Spinal cord (tissue), 10 donors: Measurements from ENCODE around the gene KIRREL3. TPM values are rescaled to one million over a fixed set of nuclear protein-coding genes. Genes with fewer than 3 reads are reported as not detected.

Experiments
- DNase-seq, 6 donors: peaks; one replicate each; pipeline versions ENCODE4 v3.0.0 to v3.0.0-alpha.2; 2013 to 2015; ENCODE audit warnings: low spot score in 6 of 6, low read depth in 4 of 6
- H3K27ac ChIP-seq: one replicate; pipeline ENCODE4 v1.5.1; 2013; ENCODE audit warnings: low read depth, low read length, control low read depth
- H3K27me3 ChIP-seq: one replicate; pipeline ENCODE4 v1.6.1; 2013; ENCODE audit warnings: low read length; ENCODE audit not compliant: control insufficient read depth, insufficient read depth
- H3K36me3 ChIP-seq: one replicate; pipeline ENCODE4 v1.6.1; 2013; ENCODE audit warnings: low read length; ENCODE audit not compliant: control insufficient read depth, insufficient read depth
- H3K4me1 ChIP-seq: one replicate; pipeline ENCODE4 v1.6.1; 2013; ENCODE audit warnings: low read length; ENCODE audit not compliant: control insufficient read depth, insufficient read depth
- H3K4me3 ChIP-seq: one replicate; pipeline ENCODE4 v1.5.1; 2013; ENCODE audit warnings: low read depth, low read length, control low read depth
- H3K9me3 ChIP-seq: one replicate; pipeline ENCODE4 v1.6.1; 2013; ENCODE audit warnings: low read length; ENCODE audit not compliant: control insufficient read depth, insufficient read depth
- WGBS: methylation state at CpG from one replicate; pipeline ENCODE4 v1.1.5; 2013; ENCODE audit warnings: missing lambda C conversion rate; ENCODE audit not compliant: insufficient coverage; 5-methylcytosine and 5-hydroxymethylcytosine counted together
- polyA plus RNA-seq, 2 donors: library from polyadenylated mRNA; unstranded; fragments of 120-200 nt; gene quantifications; one replicate each; pipeline ENCODE4 v1.2.1, GENCODE V29; 2013; ENCODE audit not compliant: insufficient read length in 2 of 2
- total RNA-seq, 2 donors: library from RNA; depleted of rRNA in 1 of 2; stranded (reverse); fragments of 120-200 nt in 1 of 2; fragments of >200 nt in 1 of 2; gene quantifications; one replicate each; pipeline versions ENCODE4 v1.2.3 to v1.2.4, GENCODE V29; 2013 to 2014
- donor health status: healthy.

KIRREL3 gene
- total and polyA plus RNA-seq, 4 donors, result 10.0 to 58.1 (median 31.7) TPM

DNA sequence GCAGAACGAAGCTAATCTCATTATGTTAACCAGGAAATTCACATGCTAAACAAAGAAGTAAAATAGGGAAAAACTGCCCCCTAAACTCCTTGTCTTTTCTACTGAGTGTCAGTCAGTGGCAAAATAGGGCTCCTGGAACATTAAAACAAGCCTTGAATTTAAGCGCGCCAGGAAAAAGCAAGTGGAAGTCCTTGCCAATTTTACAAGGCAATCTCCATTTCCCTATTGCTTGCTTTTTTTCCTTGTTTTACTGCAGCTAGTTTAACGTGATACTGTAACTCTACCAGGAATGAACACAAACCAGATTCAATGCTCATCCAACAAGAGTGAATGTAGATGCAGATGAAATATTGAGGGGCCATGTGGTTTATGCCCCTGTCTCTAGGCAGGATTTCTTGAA is 28.1 kb upstream of the KIRREL3 start:
- peak in 2 of 6 donors; percentile 47 to 60 for DNase-seq
- Histone ChIP-seq H3K4me3 (no peak overlapping the region), H3K4me1 (no peaks in the 10 kb centered on the region), H3K27me3 (no peaks in the 10 kb centered on the region), H3K9me3 (no peaks in the 10 kb centered on the region), H3K27ac (no peak overlapping the region), H3K36me3 (no peaks in the 10 kb centered on the region)
- WGBS, result no CpG with 5 or more reads among the region's 4 CpGs

DNA sequence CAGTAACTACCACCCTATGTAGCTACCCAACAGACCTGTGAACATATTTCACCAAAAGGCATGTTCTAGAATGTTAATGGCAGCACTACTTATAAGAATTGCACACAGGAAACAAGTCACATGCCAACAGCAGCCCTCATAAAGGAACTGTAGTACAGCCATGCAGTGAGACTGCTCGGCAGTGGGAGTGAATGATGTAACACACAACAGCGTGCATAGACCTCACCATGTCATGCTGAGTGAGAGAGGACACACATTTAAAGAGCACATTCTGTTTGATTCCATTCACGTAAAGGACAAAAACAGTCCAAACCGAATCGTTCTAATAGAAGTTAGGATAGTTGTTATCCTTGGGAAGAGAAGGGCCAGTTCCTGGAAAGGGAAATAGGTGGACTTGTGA is 27.2 kb upstream of the KIRREL3 start:
- Histone ChIP-seq H3K4me3 (no peak overlapping the region), H3K4me1 (no peaks in the 10 kb centered on the region), H3K9me3 (no peaks in the 10 kb centered on the region), H3K36me3 (no peaks in the 10 kb centered on the region), H3K27me3 (no peaks in the 10 kb centered on the region), H3K27ac (no peak overlapping the region)
- peak in 2 of 6 donors; percentile 27 to 31 for DNase-seq
- 63% methylated on average over 3 of the region's 5 CpGs for WGBS

DNA sequence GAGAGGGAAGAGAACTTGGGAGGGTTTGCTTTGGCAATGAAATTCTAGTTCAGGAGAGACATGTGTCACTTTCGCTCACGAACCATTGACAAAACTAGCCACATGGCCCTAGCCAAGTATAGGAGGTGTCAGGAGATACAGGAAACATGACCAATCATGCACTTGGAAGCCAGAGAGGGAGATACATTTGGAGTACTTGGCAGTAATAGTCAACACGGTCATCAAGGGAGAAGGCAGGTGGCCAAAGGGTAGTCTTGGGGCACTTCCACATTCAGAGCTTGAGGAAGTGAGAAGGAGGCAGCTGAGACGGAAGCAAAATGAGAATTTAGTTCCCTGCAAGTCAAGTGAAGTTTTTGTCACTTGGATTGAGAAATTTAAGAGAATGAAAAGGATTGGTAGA is 26.4 kb upstream of the KIRREL3 start:
- Histone ChIP-seq H3K27me3 (no peaks in the 10 kb centered on the region), H3K36me3 (no peaks in the 10 kb centered on the region), H3K4me3 (no peak overlapping the region), H3K4me1 (no peaks in the 10 kb centered on the region), H3K27ac (no peak overlapping the region), H3K9me3 (no peaks in the 10 kb centered on the region)
- no peak for DNase-seq
- 88% methylated on average over 3 of the region's 4 CpGs for WGBS

DNA sequence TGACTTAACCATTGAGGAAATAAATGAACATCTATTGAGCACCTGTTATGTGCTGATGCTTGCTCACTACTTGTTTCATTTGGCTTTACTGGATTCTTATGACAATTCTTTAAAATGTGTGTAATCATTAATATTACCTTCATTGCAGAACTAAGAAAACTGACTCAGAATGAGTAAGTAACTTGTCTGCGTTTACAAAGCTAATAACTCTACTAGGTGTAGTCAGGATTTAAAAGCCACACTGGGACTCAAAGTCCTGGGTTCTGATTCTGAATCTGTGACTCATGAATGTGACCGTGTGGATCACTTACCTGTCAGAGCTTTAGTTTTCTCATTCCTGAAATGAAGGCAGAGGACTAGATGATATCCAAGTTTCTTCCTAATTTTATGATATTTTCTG is 23.4 kb upstream of the KIRREL3 start:
- no CpG with 5 or more reads among the region's 2 CpGs for WGBS
- Histone ChIP-seq H3K27ac (no peak overlapping the region), H3K9me3 (no peaks in the 10 kb centered on the region), H3K27me3 (no peaks in the 10 kb centered on the region), H3K4me1 (no peaks in the 10 kb centered on the region), H3K4me3 (no peak overlapping the region), H3K36me3 (no peaks in the 10 kb centered on the region)
- DNase-seq, result no peak

DNA sequence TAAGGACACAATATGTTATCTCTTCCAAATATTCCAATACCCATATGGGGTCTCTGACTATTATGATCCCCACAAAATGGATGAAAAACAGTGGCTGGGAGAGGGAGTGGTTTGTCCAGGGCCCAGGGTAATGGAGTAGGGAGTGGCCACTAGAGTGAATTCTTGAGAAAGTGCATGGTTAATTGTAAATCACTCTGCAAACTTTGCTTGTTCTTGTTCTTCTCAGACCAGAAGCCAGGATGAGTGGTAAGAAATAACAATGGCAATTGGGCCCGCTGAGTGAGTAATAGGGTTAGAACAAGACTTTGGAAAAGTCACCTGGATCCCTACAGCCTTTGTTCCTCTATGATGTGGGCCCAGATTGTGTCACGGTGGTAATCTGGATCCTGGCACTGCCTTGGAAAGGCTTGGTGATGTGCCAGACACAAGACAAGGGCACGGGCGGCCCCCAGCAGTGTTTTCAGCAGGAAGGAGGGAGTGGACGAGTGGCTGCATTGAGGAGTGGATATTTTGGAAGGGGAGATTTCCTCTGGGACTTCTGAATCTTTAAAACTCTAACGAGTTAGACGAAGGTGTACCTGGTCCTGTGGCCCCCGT is 18.2 kb upstream of the KIRREL3 start:
- 69% methylated on average over 4 of the region's 8 CpGs for WGBS
- H3K4me3 ChIP-seq, result no peak overlapping the region
- H3K9me3 ChIP-seq, result no peaks in the 10 kb centered on the region

DNA sequence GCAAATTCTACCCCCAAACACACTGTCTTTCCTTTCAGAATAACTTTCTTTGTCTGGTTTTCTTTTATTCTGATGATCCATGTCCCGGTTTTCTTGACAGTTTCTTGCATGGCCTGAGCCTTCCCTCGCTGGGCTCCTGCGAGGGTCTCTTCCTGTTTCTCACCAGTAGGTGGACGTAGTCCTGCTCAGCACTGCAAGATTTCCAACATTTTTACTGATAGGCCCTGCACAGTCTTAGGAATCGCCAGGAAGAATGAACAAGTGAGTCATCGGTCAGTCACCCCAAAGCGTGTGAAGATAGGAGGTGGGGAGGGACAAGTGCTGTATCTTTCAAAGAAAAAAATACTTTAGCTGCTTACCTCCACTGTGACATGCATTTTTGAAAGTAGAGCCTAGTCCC is 16.9 kb upstream of the KIRREL3 start:
- peak in 2 of 6 donors; percentile 50 to 88 for DNase-seq
- 28% methylated on average over 5 of the region's 7 CpGs for WGBS

More for the DNA sequence above, 18.2 kb upstream of the KIRREL3 start:
- Histone ChIP-seq H3K27ac (no peak overlapping the region), H3K27me3 (no peaks in the 10 kb centered on the region), H3K4me1 (no peaks in the 10 kb centered on the region), H3K36me3 (no peaks in the 10 kb centered on the region)
- DNase-seq, result no peak

DNA sequence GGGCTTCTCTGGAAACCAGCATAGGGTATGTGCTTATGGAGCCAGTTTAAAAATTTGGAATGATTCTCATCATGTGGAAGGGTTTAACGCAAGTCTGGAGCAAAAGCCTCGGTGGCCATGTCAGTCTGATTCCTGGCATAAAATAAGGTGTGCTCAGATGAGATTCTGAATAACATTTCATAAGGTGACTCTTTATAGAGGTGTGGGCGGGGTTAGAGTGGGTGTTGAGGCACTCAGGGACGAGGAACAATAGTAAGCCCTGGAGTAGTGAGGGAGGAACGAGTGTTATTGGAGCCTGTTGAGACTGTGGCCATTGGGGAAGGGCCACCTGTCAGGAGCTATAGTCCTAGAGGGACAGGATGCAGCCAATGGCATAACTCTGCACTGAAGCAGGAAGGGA is 13.0 kb upstream of the KIRREL3 start:
- 71% methylated on average over 5 of the region's 5 CpGs for WGBS

More for the DNA sequence above, 16.9 kb upstream of the KIRREL3 start:
- H3K36me3 ChIP-seq, result no peaks in the 10 kb centered on the region
- H3K4me1 ChIP-seq, result no peaks in the 10 kb centered on the region
- H3K27me3 ChIP-seq, result no peaks in the 10 kb centered on the region
- H3K4me3 ChIP-seq, result no peak overlapping the region
- H3K9me3 ChIP-seq, result no peaks in the 10 kb centered on the region
- H3K27ac ChIP-seq, result no peak overlapping the region

DNA sequence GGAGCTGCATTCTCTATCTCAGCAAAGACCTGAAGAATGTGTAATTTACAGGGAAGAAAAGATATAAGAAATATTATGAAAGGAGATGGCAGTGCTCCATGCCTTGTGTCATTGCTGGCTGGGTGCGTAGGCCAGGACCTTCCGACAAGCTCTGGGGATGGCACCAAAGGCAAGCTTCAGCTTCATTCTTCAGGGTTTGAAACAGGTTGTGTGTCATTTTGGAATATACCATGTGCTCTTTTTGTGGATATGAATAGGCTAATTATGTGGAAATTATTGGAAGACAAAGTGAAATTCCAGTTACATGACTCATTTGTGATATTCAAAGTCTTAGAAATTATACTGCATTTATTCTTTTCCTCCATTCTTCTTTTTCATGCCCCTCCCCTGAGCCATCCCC is 5.7 kb upstream of the KIRREL3 start:
- Histone ChIP-seq H3K4me3 (no peak overlapping the region), H3K4me1 (peaks cover 25% of the 10 kb centered on the region), H3K27ac (no peak overlapping the region), H3K36me3 (no peaks in the 10 kb centered on the region), H3K9me3 (no peaks in the 10 kb centered on the region), H3K27me3 (peaks cover 12% of the 10 kb centered on the region)
- no peak for DNase-seq
- WGBS, result 72% methylated on average over 2 of the region's 2 CpGs

More for the DNA sequence above, 13.0 kb upstream of the KIRREL3 start:
- DNase-seq, result no peak
- Histone ChIP-seq H3K4me1 (no peaks in the 10 kb centered on the region), H3K9me3 (no peaks in the 10 kb centered on the region), H3K27me3 (no peaks in the 10 kb centered on the region), H3K27ac (no peak overlapping the region), H3K4me3 (no peak overlapping the region), H3K36me3 (no peaks in the 10 kb centered on the region)

DNA sequence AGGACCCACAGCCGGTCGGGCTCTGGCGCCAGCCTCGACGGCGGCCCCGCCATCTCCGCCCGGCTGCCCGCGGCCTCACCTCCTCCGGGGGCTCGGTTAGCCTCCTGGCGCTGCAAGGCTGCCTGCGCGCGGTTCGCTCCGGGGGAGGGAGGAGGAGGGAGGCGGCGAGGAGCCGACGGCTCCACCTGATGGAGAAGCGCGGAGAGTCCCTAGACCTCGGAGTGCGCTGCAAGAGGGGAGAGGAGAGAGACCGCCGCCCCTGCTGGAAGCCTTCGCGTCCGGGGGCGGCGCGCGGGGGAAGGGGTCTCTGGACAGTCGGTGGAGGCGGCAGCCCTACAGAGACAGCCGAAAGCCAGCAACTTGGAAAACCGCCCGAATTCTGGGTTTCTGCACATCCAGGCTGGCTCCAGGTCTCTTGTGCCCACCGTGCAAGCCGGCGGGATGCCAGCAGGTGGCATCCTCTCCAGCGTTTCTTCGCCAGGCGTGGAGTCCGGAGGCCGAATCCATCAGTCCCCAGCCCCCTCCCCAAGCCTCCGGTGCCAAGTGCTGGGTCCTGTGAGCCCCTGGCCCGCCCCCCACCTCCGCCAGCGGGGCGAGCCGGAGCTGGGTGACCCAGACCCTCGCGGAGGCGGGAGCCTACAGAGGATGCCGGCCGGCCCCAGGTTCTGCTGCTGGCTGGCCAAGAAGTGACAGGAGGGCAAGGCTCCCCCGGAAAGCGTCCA is 2.9 kb upstream of the KIRREL3 start:
- no peak overlapping the region for H3K27ac ChIP-seq
- DNase-seq, result peak in 5 of 6 donors; percentile 57 to 94 (median 64)
- H3K36me3 ChIP-seq, result no peaks in the 10 kb centered on the region
- under 1% methylated on average over 62 of the region's 62 CpGs for WGBS
- peaks cover 17% of the 10 kb centered on the region for H3K27me3 ChIP-seq
- H3K4me3 ChIP-seq, result peak overlapping the region; percentile 51
- no peaks in the 10 kb centered on the region for H3K9me3 ChIP-seq
- H3K4me1 ChIP-seq, result peaks cover 41% of the 10 kb centered on the region
